H1 (cell line): ENCODE results near the gene FAM53A. TPM values are rescaled to one million over a fixed set of nuclear protein-coding genes. Genes with fewer than 3 reads are reported as not detected.
A peak's percentile ranks its signal among the peaks of the same experiment; 100 is the strongest.

Experiments
- CTCF ChIA-PET: fragments of 300-600 bp; sonication (Branson Sonifier 250); formaldehyde crosslinking; loops from one replicate; lab custom pipeline; 2021; ENCODE audit not compliant: partially characterized antibody; lab: Charles Lee
- POLR2A ChIA-PET: fragments of 300-600 bp; sonication (Branson Sonifier 250); formaldehyde crosslinking; loops from one replicate; lab custom pipeline; 2021; ENCODE audit warnings: inconsistent platforms; ENCODE audit not compliant: partially characterized antibody; lab: Charles Lee
- DNase-seq, 2 experiments: peaks; one replicate each; pipeline versions ENCODE4 v3.0.0 to v3.0.0-alpha.2; 2010 to 2022; ENCODE audit warnings: low spot score in 2 of 2, low read depth in 1 of 2, mixed read lengths in 1 of 2
- FAIRE-seq: peaks from 2 replicates; lab custom pipeline; 2011; peaks lifted over from hg19 to GRCh38; lab: Jason Lieb, UNC
- H2AFZ ChIP-seq: 2 replicates; pipeline ENCODE4 v1.8.1; 2012; ENCODE audit warnings: low read length, inconsistent platforms
- H2AK5ac ChIP-seq: 2 replicates; pipeline ENCODE4 v1.6.1; 2013; ENCODE audit warnings: low read depth, low read length
- H2BK120ac ChIP-seq: replicated peaks from 2 replicates; pipeline ENCODE3; 2013; ENCODE audit warnings: low read depth, low read length, inconsistent platforms
- H2BK12ac ChIP-seq: 2 replicates; pipeline ENCODE4 v1.6.1; 2013; ENCODE audit warnings: low read depth, low read length
- H2BK15ac ChIP-seq: 2 replicates; pipeline ENCODE4 v1.6.1; 2013; ENCODE audit warnings: low read length
- H2BK20ac ChIP-seq: 2 replicates; pipeline ENCODE4 v1.6.1; 2013; ENCODE audit warnings: low read length
- H2BK5ac ChIP-seq: 2 replicates; pipeline ENCODE4 v1.6.1; 2013; ENCODE audit warnings: low read depth, low read length
- H3K14ac ChIP-seq: 2 replicates; pipeline ENCODE4 v1.6.1; 2013; ENCODE audit warnings: inconsistent platforms; ENCODE audit not compliant: insufficient read length
- H3K18ac ChIP-seq: 2 replicates; pipeline ENCODE4 v1.6.1; 2013; ENCODE audit warnings: low read length; ENCODE audit errors: extremely low read depth
- H3K23ac ChIP-seq: 2 replicates; pipeline ENCODE4 v1.6.1; 2013; ENCODE audit warnings: inconsistent platforms; ENCODE audit not compliant: insufficient read length
- H3K23me2 ChIP-seq: 2 replicates; pipeline ENCODE4 v1.6.1; 2013; ENCODE audit warnings: low read depth, low read length
- H3K27ac ChIP-seq: 2 replicates; pipeline ENCODE4 v1.6.1; 2011; ENCODE audit warnings: low read depth, low read length, inconsistent platforms
- H3K27me3 ChIP-seq, 4 experiments: replicated peaks in 1 of 4; 1 replicate in 1 of 4; 2 replicates in 3 of 4; pipeline versions ENCODE4 v1.6.1 to v1.8.1; 2011 to 2013; ENCODE audit warnings: low read length in 3 of 4, mild to moderate bottlenecking in 3 of 4, inconsistent platforms in 2 of 4, mixed read lengths in 2 of 4, moderate library complexity in 1 of 4; ENCODE audit not compliant: control insufficient read depth in 3 of 4, insufficient read depth in 3 of 4; ENCODE audit errors: extremely low read depth in 1 of 4
- H3K36me3 ChIP-seq, 4 experiments: 2 replicates each; pipeline versions ENCODE4 v1.6.1 to v1.8.1; 2011 to 2013; ENCODE audit warnings: mild to moderate bottlenecking in 4 of 4, low read length in 3 of 4, moderate library complexity in 2 of 4, control low read depth in 1 of 4, inconsistent platforms in 1 of 4; ENCODE audit not compliant: insufficient read depth in 4 of 4, control insufficient read depth in 2 of 4
- H3K4ac ChIP-seq: replicated peaks from 2 replicates; pipeline ENCODE3; 2013; ENCODE audit warnings: low read length, low read depth, mixed read lengths, inconsistent platforms; ENCODE audit not compliant: insufficient read length
- H3K4me1 ChIP-seq, 4 experiments: replicated peaks in 1 of 4; 1 replicate in 1 of 4; 2 replicates in 3 of 4; pipeline versions ENCODE4 v1.6.1 to v1.8.1; 2011 to 2013; ENCODE audit warnings: low read length in 3 of 4, inconsistent platforms in 2 of 4, mixed read lengths in 1 of 4; ENCODE audit not compliant: insufficient read depth in 4 of 4, control insufficient read depth in 3 of 4
- H3K4me2 ChIP-seq, 2 experiments: 2 replicates each; pipeline versions ENCODE4 v1.6.1 to v1.8.1; 2011 to 2013; ENCODE audit warnings: low read depth in 2 of 2, low read length in 2 of 2, control low read depth in 1 of 2, inconsistent platforms in 1 of 2, mild to moderate bottlenecking in 1 of 2; ENCODE audit not compliant: insufficient read depth in 1 of 2
- H3K4me3 ChIP-seq, 4 experiments: fragments of 200-600, 300-600 bp in 1 of 4; sonication (generic), shearing (Covaris generic), sonication (Bioruptor Twin) in 1 of 4; 2 replicates each; pipeline versions ENCODE4 v1.5.1 to v1.8.1; 2011 to 2016; ENCODE audit warnings: low read length in 4 of 4, low read depth in 3 of 4, control low read depth in 2 of 4, inconsistent platforms in 2 of 4, mild to moderate bottlenecking in 2 of 4, mixed read lengths in 1 of 4, moderate library complexity in 1 of 4; ENCODE audit not compliant: insufficient read depth in 2 of 4; ENCODE audit errors: extremely low read depth in 1 of 4
- H3K56ac ChIP-seq: replicated peaks from 2 replicates; pipeline ENCODE3; 2013; ENCODE audit warnings: low read depth, mild to moderate bottlenecking, mixed read lengths, low read length, inconsistent platforms; ENCODE audit not compliant: insufficient read length
- H3K79me1 ChIP-seq: 2 replicates; pipeline ENCODE4 v1.6.1; 2013; ENCODE audit warnings: low read depth, low read length, control low read depth
- H3K79me2 ChIP-seq, 2 experiments: 2 replicates each; pipeline versions ENCODE4 v1.6.1 to v1.8.1; 2012 to 2013; ENCODE audit warnings: low read length in 2 of 2, mild to moderate bottlenecking in 2 of 2, inconsistent platforms in 1 of 2; ENCODE audit not compliant: insufficient read depth in 2 of 2, control insufficient read depth in 1 of 2
- H3K9ac ChIP-seq, 4 experiments: replicated peaks in 1 of 4; 1 replicate in 1 of 4; 2 replicates in 3 of 4; pipeline versions ENCODE4 v1.6.1 to v1.8.1; 2011 to 2013; ENCODE audit warnings: low read depth in 3 of 4, low read length in 3 of 4, control low read depth in 2 of 4, mild to moderate bottlenecking in 2 of 4, moderate library complexity in 2 of 4, inconsistent platforms in 1 of 4; ENCODE audit errors: extremely low read depth in 1 of 4
- H3K9me3 ChIP-seq, 2 experiments: 2 replicates each; pipeline versions ENCODE4 v1.6.1 to v1.8.1; 2012 to 2013; ENCODE audit warnings: mild to moderate bottlenecking in 2 of 2, moderate library complexity in 2 of 2, control low read depth in 1 of 2, inconsistent platforms in 1 of 2, low read depth in 1 of 2, low read length in 1 of 2, mixed read lengths in 1 of 2; ENCODE audit not compliant: insufficient read depth in 2 of 2
- H4K20me1 ChIP-seq, 2 experiments: replicated peaks in 1 of 2; 2 replicates each; pipeline versions ENCODE3 to v1.8.1; 2011 to 2013; ENCODE audit warnings: inconsistent platforms in 2 of 2, low read length in 2 of 2, mild to moderate bottlenecking in 1 of 2; ENCODE audit not compliant: insufficient read depth in 2 of 2, control insufficient read depth in 1 of 2
- H4K5ac ChIP-seq: 2 replicates; pipeline ENCODE4 v1.6.1; 2013; ENCODE audit warnings: low read length, low read depth, mixed read lengths, inconsistent platforms; ENCODE audit not compliant: insufficient read length
- H4K8ac ChIP-seq: 2 replicates; pipeline ENCODE4 v1.8.0; 2013; ENCODE audit warnings: mild to moderate bottlenecking, moderate library complexity, low read length, inconsistent platforms; ENCODE audit not compliant: insufficient read depth; ENCODE audit errors: extremely low read depth
- H4K91ac ChIP-seq: replicated peaks from 2 replicates; pipeline ENCODE3; 2013; ENCODE audit warnings: low read length, mixed read lengths, inconsistent platforms; ENCODE audit not compliant: insufficient read length
- SP1 ChIP-seq: IDR thresholded peaks from 2 replicates; pipeline ENCODE4 v1.6.1; 2011; ENCODE audit warnings: low read depth, low read length
- TCF12 ChIP-seq: IDR thresholded peaks from 2 replicates; pipeline ENCODE4 v1.6.1; 2011; ENCODE audit warnings: low read depth, mild to moderate bottlenecking, low read length
- WGBS, 2 experiments: shearing (Covaris generic) in 1 of 2; methylation state at CpG; one replicate each; pipeline versions ENCODE4 v1.1.6 to v1.1.7; 2013 to 2015; ENCODE audit warnings: low lambda C conversion rate in 2 of 2, mixed read lengths in 2 of 2, inconsistent platforms in 1 of 2, low coverage in 1 of 2, missing lambda C conversion rate in 1 of 2; ENCODE audit not compliant: insufficient replicate concordance in 2 of 2, insufficient coverage in 1 of 2, insufficient read length in 1 of 2; ENCODE audit errors: extremely low coverage in 1 of 2, missing lambda C conversion rate in 1 of 2; 5-methylcytosine and 5-hydroxymethylcytosine counted together
- polyA plus RNA-seq, 7 experiments: library from polyadenylated mRNA; depleted of rRNA in 3 of 7; stranded (reverse) in 5 of 7; unstranded in 2 of 7; fragments of >200 nt in 5 of 7; fragments of 200-250 nt in 2 of 7; gene quantifications; 1 replicate in 5 of 7; 2 replicates in 1 of 7; 4 replicates in 1 of 7; pipeline versions ENCODE4 v1.2.1 to v1.2.3, GENCODE V29; 2011 to 2013; ENCODE audit warnings: missing spikeins in 2 of 7, mixed read lengths in 2 of 7
- total RNA-seq: library from RNA; stranded (reverse); fragmentation: NEBNext Ultra II Directional; extraction: Animal tissue kit (Norgen Biotek cat#: 25700); gene quantifications from 2 replicates; pipeline ENCODE4 v1.2.1, GENCODE V29; 2021

FAM53A gene
- total and polyA plus RNA-seq, 2 of the 8 experiments (the other 6 are each of a cell fraction or from before 2014, with no cell fraction given) = 1.9 to 2.0 TPM

GRCh38 chr4:1668488-1668840 is 15.6 kb downstream of the FAM53A start:
- no peak for FAIRE-seq
- Histone ChIP-seq H2BK120ac (no peak overlapping the region), H3K9me3 (no peaks in the 10 kb centered on the region), H4K20me1 (no peaks in the 10 kb centered on the region), H3K4me1 (peaks cover 0 to 5% (median 4%) of the 10 kb centered on the region in 4 experiments; a peak in 4 of 7 replicates), H4K8ac (no peak overlapping the region), H2BK20ac (no peak overlapping the region), H3K36me3 (no peaks in the 10 kb centered on the region)
- no peak for DNase-seq
- TF ChIP-seq SP1 = no peak
- peak; percentile 12; the same call in 1 of the 2 replicates for TF ChIP-seq TCF12
- TF ChIP-seq, all 59 proteins: peak for 1
- Histone ChIP-seq H3K79me1 (no peaks in the 10 kb centered on the region; the same call in 1 of the 2 replicates), H3K27me3 (no peaks in the 10 kb centered on the region), H3K4ac (no peak overlapping the region), H4K91ac (no peak overlapping the region), H3K56ac (no peak overlapping the region), H3K23ac (no peak overlapping the region), H3K23me2 (no peaks in the 10 kb centered on the region), H2BK15ac (no peak overlapping the region), H2AFZ (no peak overlapping the region), H2BK5ac (no peak overlapping the region), H3K9ac (no peak overlapping the region), H3K79me2 (no peaks in the 10 kb centered on the region), H3K18ac (no peak overlapping the region), H3K4me2 (no peak overlapping the region), H4K5ac (no peak overlapping the region), H3K14ac (no peak overlapping the region), H2AK5ac (no peak overlapping the region), H3K4me3 (no peak overlapping the region), H3K27ac (no peak overlapping the region), H2BK12ac (no peak overlapping the region)
- CTCF ChIA-PET = interaction anchor here (1.1 to 3.3 kb wide), 4 partner anchors 25 to 313 kb away, joined by 3 to 13 read pairs (median 4); no protein-coding TSS in a partner anchor
- POLR2A ChIA-PET = interaction anchor here (0.9 to 1.0 kb wide), 2 partner anchors 10 to 14 kb away, joined by 3 to 4 read pairs; no protein-coding TSS in a partner anchor
- WGBS, 2 experiments = 84% methylated on average over 8 of the region's 8 CpGs; no CpG with 5 or more reads in 1 of the 2 experiments
